GM12872 (cell line): Measurements from ENCODE around the gene BCR.

Source experiments
- CTCF ChIP-seq: IDR thresholded peaks from 3 replicates; pipeline ENCODE4 v1.5.1; 2011; ENCODE audit warnings: low read depth, mild to moderate bottlenecking, low read length, moderate library complexity; ENCODE audit not compliant: insufficient read depth

Gene BCR

DNA sequence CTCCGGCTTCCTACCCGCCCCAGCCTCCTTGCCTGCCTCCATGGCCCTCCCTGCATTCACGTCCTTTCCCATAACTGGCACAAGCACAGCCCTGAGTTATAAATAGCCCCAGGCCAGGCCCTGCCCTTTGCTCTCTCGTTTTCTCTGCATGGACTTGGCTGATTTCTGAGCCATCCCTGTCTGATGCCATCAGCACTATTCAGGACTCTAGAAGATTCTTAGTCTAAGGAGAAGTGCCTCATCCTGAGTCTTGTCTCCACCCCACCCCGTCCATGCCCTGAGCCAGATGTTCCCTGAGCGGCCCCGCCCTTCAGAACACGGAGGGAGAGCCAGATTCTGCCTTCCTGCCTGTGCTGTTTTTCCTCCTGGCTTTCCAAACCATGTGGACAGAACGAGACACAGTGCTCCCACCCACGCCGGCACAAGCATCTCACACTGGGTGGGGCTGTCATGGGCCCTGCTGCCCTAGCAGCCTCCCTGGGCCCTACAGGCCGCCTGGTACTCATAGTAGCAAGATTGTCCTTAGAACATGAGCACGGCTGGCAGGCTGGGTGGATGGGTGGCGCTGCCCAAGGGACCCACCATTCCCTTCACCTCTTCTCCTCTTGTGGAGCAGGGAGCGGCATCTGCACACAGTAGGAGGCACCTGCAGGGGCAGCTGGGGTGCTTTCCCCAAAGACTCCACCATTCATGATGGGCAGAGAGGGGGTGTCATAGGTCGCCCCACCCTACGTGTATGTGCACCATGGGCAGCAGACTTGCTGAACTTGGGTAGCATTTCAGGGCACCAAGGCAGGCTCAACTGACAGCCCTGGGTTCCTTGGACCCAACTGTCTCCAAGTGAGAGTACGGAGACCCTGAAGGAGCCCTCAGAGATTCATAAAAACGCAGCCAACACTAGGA, 76.9 kb downstream of the BCR start:
- TF ChIP-seq CTCF = no peak

DNA sequence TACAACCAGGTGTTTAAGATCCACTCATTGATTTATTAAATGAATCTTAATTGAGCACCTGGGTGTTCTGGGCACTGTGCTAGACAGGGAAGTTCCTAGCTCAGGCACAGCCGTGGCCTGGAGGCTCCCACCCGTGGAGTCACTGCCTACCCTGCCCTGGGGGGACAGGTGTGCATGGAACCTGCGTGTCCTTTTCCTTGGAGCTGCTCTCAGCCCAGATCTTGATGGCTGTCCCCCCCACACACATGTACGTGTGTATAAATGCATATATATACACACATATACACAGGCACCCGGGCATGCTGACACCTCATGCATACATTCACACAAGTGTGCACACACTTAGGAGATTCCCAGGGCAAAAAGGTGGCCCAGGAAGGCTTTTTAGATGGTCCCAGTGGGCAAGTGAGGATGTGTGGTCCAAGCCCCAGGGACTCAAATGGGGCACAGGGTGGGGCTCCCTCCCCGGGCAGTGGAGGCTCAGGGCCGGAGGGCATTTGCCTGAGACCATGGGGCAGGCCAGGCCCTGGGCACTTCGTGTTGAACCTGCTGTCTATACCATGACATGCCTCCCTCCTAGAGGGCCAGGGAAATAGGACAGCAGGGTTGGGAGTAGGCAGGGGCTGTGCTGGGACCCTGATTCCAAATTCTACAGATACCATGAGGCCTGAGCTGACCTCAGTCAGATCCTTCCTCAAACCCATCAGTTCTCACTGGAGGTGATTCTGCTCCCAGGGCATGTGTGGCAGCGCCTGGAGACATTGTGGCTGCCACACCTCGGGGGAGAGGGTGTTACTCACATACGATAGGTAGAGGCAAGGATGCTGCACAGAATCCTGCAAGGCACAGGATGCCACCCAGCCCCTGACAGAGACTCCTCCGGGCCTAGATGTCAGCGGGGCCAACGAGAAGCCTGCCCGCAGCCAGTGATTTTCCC, 77.8 kb downstream of the BCR start:
- no peak for TF ChIP-seq CTCF

GRCh38 chr22:23258826-23259170, 78.5 kb downstream of the BCR start:
- TF ChIP-seq CTCF = no peak

DNA sequence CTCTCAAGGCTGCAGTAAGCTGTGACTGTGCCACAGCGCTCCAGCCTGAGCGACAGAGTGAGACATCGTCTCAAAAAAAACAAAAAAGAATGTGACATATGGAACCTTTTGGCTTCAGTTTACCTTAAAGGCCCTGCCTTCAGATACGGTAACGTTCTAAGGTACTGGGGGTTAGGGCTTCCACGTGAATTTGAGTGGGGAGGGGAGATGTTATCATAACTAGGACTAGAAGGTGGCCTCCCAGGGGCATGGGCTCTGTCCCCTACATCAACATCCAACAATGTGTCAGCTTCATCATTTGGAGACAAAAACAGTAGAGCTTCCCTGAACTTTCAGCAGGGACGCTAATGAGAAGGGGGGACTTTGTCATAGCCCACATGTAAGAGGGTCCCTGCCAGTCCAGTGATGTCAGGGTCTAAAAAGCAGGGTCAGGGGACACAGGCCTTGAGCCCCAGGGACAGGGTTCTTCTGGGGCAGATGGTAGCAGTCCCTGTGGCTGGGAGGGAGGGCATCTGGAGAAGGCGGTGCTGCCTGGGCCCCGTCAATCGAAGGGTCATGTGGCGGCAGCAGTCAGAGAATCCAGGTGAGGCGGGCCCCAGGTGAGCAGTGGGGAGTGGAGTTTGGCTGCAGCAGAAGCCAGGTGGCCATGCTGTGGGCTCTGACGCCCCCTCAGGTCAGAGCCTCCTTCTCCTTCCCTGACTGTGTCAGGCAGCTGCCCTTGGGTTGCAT, 79.8 kb downstream of the BCR start:
- no peak for TF ChIP-seq CTCF

DNA sequence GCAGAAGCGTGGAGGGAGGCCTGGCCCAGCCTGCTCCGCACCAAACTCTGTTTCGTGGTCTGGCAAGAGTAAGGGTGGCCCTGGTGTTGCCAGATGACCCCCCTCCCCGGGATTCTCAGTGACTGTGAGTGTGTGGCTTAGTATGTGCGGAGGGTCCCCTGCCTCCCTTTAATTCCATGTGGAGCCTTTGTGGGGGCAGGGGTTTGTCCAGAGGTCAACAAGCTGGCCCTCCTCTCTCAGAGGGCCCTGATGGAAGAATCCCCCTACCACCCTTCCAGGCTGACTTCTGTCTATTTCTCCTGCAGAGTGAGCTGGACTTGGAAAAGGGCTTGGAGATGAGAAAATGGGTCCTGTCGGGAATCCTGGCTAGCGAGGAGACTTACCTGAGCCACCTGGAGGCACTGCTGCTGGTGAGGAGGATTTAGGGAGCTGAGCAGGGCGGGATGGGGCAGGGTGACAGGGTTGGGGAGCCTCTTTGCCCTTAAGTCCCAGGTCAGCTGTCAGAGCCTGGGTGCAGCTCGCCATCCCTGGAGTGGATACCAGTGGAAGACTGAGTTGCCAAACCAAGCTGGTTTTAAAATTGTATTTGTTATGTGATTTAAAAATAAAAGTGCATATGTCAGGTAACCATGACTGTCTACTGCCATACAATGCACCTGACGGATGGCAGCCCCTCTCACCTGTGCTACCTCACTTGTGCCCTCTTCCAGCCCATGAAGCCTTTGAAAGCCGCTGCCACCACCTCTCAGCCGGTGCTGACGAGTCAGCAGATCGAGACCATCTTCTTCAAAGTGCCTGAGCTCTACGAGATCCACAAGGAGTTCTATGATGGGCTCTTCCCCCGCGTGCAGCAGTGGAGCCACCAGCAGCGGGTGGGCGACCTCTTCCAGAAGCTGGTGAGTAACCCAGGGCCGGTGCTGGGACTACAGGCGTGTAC, 80.6 kb downstream of the BCR start:
- no peak for TF ChIP-seq CTCF

- no peak for TF ChIP-seq CTCF
These were observed 81.7 kb downstream of the BCR start for GRCh38 chr22:23261900-23262450.
